Measurements from ENCODE around the gene PDHA2. TPM values are rescaled to one million over a fixed set of nuclear protein-coding genes. Genes with fewer than 3 reads are reported as not detected.
"Not testable (repeated sequence)": the region's sequence is repeated elsewhere in the genome, so short reads cannot be mapped to it uniquely, and the experiment has no call there.

Gene PDHA2
- total RNA-seq, 2 experiments from 2014 or later: not detected

DNA sequence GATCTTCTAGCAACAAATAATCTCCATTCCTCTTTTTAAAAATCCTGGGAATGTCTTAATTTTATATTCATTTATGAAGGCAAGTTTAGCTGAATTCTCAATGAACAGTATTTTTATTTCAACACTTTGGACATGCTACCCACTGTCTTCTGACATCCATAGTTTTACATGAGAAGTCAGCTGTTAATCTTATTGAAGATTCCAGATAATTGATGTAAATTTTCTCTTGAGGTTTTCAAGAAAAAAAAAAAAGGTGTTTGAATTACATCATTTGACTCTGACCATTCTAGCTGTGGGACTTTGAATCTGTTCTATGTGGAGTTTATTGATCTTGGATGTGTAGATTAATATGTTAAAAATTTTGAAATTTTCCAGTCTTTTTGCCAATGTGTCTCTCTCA, 28.0 kb downstream of the PDHA2 start:
- no peaks in the 10 kb centered on the region for H3K27me3 Mint-ChIP-seq
- no peak overlapping the region for H3K27ac Mint-ChIP-seq
- ChIA-PET CTCF (no interaction called here), POLR2A (no interaction called here)
- ATAC-seq (no peak), DNase-seq (no peak)
- peaks cover 22% of the 10 kb centered on the region for H3K9me3 Mint-ChIP-seq (ENCODE audit: low read depth)
- H3K36me3 Mint-ChIP-seq (ENCODE audit: low read depth): no peaks in the 10 kb centered on the region
- no peaks in the 10 kb centered on the region for H3K4me1 Mint-ChIP-seq
- intact Hi-C loops (cut with DNase I, micrococcal nuclease): no loop called here
- H3K4me3 Mint-ChIP-seq: no peak overlapping the region

- H3K4me1 Mint-ChIP-seq; ATAC-seq; H3K36me3 Mint-ChIP-seq (ENCODE audit: low read depth); intact Hi-C loops (cut with DNase I, micrococcal nuclease); CTCF ChIA-PET; DNase-seq; POLR2A ChIA-PET; H3K27me3 Mint-ChIP-seq; H3K4me3 Mint-ChIP-seq; H3K27ac Mint-ChIP-seq: not testable (repeated sequence)
- peaks cover 22% of the 10 kb centered on the region for H3K9me3 Mint-ChIP-seq (ENCODE audit: low read depth)
Observed at GRCh38 chr4:95869414-95869813, 29.5 kb downstream of the PDHA2 start.

DNA sequence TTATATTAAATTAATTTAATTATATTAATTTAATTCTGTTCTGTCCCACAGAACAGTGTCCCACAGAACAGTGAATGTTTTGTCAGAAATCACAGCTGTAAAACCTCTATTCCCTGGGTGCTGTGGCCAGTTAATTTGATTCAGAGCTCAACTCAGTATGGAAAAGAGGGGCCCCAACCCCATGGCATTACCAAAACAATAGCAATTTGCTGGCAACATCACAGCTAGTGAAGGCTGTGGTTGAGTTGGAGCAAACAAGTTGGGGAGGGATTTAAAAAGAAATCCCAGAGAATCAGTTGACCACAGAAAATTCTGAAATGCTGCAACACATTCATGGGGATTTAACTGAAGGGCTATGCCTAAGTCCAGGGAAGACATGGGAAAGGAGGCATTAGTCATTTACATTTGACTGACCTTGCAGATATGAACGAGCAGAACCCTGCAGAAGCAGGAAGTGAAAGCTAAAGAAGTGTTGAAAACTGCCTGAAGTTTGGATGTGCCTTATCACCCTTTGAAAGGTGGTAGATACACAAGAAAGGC, 30.1 kb downstream of the PDHA2 start:
- Mint-ChIP-seq H3K9me3 (ENCODE audit: low read depth) (peaks cover 22% of the 10 kb centered on the region), H3K36me3 (ENCODE audit: low read depth) (no peaks in the 10 kb centered on the region), H3K4me3 (no peak overlapping the region), H3K27ac (no peak overlapping the region), H3K27me3 (no peaks in the 10 kb centered on the region), H3K4me1 (no peaks in the 10 kb centered on the region)
- ATAC-seq: no peak
- intact Hi-C loops (cut with DNase I, micrococcal nuclease): no loop called here
- ChIA-PET POLR2A (no interaction called here), CTCF (interaction anchor here (0.7 kb wide), 1 partner anchor 65 kb away, joined by 3 read pairs; no protein-coding TSS in a partner anchor)
- DNase-seq: no peak

GRCh38 chr4:95877636-95878035, 37.7 kb downstream of the PDHA2 start:
- ATAC-seq: no peak
- intact Hi-C loops (cut with DNase I, micrococcal nuclease): no loop called here
- ChIA-PET CTCF (no interaction called here), POLR2A (no interaction called here)
- H3K27ac Mint-ChIP-seq: no peak overlapping the region
- H3K27me3 Mint-ChIP-seq: no peaks in the 10 kb centered on the region
- no peak for DNase-seq
- no peaks in the 10 kb centered on the region for H3K4me1 Mint-ChIP-seq
- H3K4me3 Mint-ChIP-seq: no peak overlapping the region
- H3K36me3 Mint-ChIP-seq (ENCODE audit: low read depth): no peaks in the 10 kb centered on the region
- H3K9me3 Mint-ChIP-seq (ENCODE audit: low read depth): no peaks in the 10 kb centered on the region

- intact Hi-C loops (cut with DNase I, micrococcal nuclease): no loop called here
- Mint-ChIP-seq H3K9me3 (ENCODE audit: low read depth) (peaks cover 7% of the 10 kb centered on the region), H3K4me3 (no peak overlapping the region), H3K4me1 (no peaks in the 10 kb centered on the region), H3K27me3 (no peaks in the 10 kb centered on the region), H3K27ac (no peak overlapping the region), H3K36me3 (ENCODE audit: low read depth) (no peaks in the 10 kb centered on the region)
- DNase-seq (no peak), ATAC-seq (no peak)
- ChIA-PET POLR2A (no interaction called here), CTCF (no interaction called here)
Observed at GRCh38 chr4:95887551-95887950, 47.7 kb downstream of the PDHA2 start.

DNA sequence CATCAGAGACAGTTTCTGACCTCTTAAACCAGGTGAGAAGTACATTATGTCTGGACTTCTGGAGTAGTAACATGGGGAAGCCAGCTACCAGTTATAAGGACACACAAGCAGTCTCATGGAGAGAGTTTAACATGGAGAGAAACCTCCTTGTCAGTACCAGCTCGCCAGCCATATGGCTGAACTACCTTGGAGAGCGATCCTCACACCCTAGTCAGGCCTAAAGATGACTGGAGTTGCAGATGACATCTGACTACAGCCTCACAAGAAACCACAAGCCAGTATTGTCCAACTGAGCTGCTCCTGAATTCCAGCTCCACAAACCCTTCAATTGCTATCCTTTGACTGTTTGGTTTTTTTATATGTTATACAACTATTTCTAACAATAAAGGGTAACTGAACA, 49.8 kb downstream of the PDHA2 start:
- ChIA-PET POLR2A (no interaction called here), CTCF (no interaction called here)
- intact Hi-C loops (cut with DNase I, micrococcal nuclease): no loop called here
- DNase-seq: no peak
- no peaks in the 10 kb centered on the region for H3K27me3 Mint-ChIP-seq
- no peak overlapping the region for H3K4me3 Mint-ChIP-seq
- no peaks in the 10 kb centered on the region for H3K9me3 Mint-ChIP-seq (ENCODE audit: low read depth)
- H3K27ac Mint-ChIP-seq: no peak overlapping the region
- no peaks in the 10 kb centered on the region for H3K36me3 Mint-ChIP-seq (ENCODE audit: low read depth)
- ATAC-seq: no peak
- H3K4me1 Mint-ChIP-seq: no peaks in the 10 kb centered on the region

Data from activated CD4-positive, alpha-beta T cell treated with anti-CD3 and anti-CD28 coated beads for 36 hours (primary cell).